ENCODE measurements around the gene TLR6. TPM values are rescaled to one million over a fixed set of nuclear protein-coding genes. Genes with fewer than 3 reads are reported as not detected.

Gene TLR6
- total RNA-seq, 1 experiment from 2014 or later, result not detected

GRCh38 chr4:38820329-38821061 lies 36.1 kb downstream of the TLR6 start:
- POLR2A ChIA-PET, result no interaction called here
- no peak for DNase-seq
- CTCF ChIA-PET, result no interaction called here

GRCh38 chr4:38819569-38819968 lies 37.0 kb downstream of the TLR6 start:
- POLR2A ChIA-PET, result no interaction called here
- H3K9me3 Mint-ChIP-seq (ENCODE audit: unreplicated experiment), result no peaks in the 10 kb centered on the region
- H3K4me3 ChIP-seq (ENCODE audit: low read depth, low read length), result no peak overlapping the region
- H3K27me3 ChIP-seq (replicated peaks; ENCODE audit: control insufficient read depth, insufficient read depth, low read length), result no peaks in the 10 kb centered on the region
- no peak for TF ChIP-seq CTCF (IDR thresholded peaks at IDR 0.05; ENCODE audit: insufficient read depth in 1 of 2, low read depth in 1 of 2, low read length in 1 of 2, severe bottlenecking in 1 of 2, unreplicated experiment in 1 of 2)
- no peaks in the 10 kb centered on the region for H3K36me3 ChIP-seq (ENCODE audit: control insufficient read depth, insufficient read depth, low read length)
- H3K4me1 ChIP-seq, result no peaks in the 10 kb centered on the region
- peaks cover 3% of the 10 kb centered on the region for H3K27me3 Mint-ChIP-seq (ENCODE audit: insufficient read depth, unreplicated experiment)
- no peak for DNase-seq
- intact Hi-C loops (cut with micrococcal nuclease; ENCODE audit: unreplicated experiment), result no loop called here
- H3K4me3 Mint-ChIP-seq (ENCODE audit: unreplicated experiment), result no peak overlapping the region
- no peaks in the 10 kb centered on the region for H3K4me1 Mint-ChIP-seq (ENCODE audit: low read depth, unreplicated experiment)
- H3K27ac Mint-ChIP-seq (ENCODE audit: unreplicated experiment), result no peak overlapping the region
- BruUV-seq (replicated peaks), result no TSS peak
- CTCF ChIA-PET, result no interaction called here
- no peaks in the 10 kb centered on the region for H3K9me3 ChIP-seq
- no peaks in the 10 kb centered on the region for H3K36me3 Mint-ChIP-seq (ENCODE audit: insufficient read depth, unreplicated experiment)

More at GRCh38 chr4:38820329-38821061, 36.1 kb downstream of the TLR6 start:
- H3K27me3 ChIP-seq (replicated peaks; ENCODE audit: control insufficient read depth, insufficient read depth, low read length), result no peaks in the 10 kb centered on the region
- no peaks in the 10 kb centered on the region for H3K36me3 ChIP-seq (ENCODE audit: control insufficient read depth, insufficient read depth, low read length)
- H3K4me3 ChIP-seq (ENCODE audit: low read depth, low read length), result no peak overlapping the region
- Mint-ChIP-seq H3K27ac (ENCODE audit: unreplicated experiment) (no peak overlapping the region), H3K4me1 (ENCODE audit: low read depth, unreplicated experiment) (no peaks in the 10 kb centered on the region), H3K27me3 (ENCODE audit: insufficient read depth, unreplicated experiment) (peaks cover 3% of the 10 kb centered on the region), H3K36me3 (ENCODE audit: insufficient read depth, unreplicated experiment) (no peaks in the 10 kb centered on the region), H3K9me3 (ENCODE audit: unreplicated experiment) (no peaks in the 10 kb centered on the region), H3K4me3 (ENCODE audit: unreplicated experiment) (no peak overlapping the region)
- BruUV-seq (replicated peaks), result no TSS peak
- H3K4me1 ChIP-seq, result no peaks in the 10 kb centered on the region
- no peak for TF ChIP-seq CTCF (IDR thresholded peaks at IDR 0.05; ENCODE audit: insufficient read depth in 1 of 2, low read depth in 1 of 2, low read length in 1 of 2, severe bottlenecking in 1 of 2, unreplicated experiment in 1 of 2)
- intact Hi-C loops (cut with micrococcal nuclease; ENCODE audit: unreplicated experiment), result no loop called here
- no peaks in the 10 kb centered on the region for H3K9me3 ChIP-seq

- Histone ChIP-seq H3K9me3 (no peaks in the 10 kb centered on the region), H3K4me3 (ENCODE audit: low read depth, low read length) (no peak overlapping the region), H3K36me3 (ENCODE audit: control insufficient read depth, insufficient read depth, low read length) (no peaks in the 10 kb centered on the region), H3K27me3 (replicated peaks; ENCODE audit: control insufficient read depth, insufficient read depth, low read length) (no peaks in the 10 kb centered on the region), H3K4me1 (no peaks in the 10 kb centered on the region)
- no peaks in the 10 kb centered on the region for H3K9me3 Mint-ChIP-seq (ENCODE audit: unreplicated experiment)
- BruUV-seq (replicated peaks), result no TSS peak
- no peak overlapping the region for H3K27ac Mint-ChIP-seq (ENCODE audit: unreplicated experiment)
- POLR2A ChIA-PET, result no interaction called here
- intact Hi-C loops (cut with micrococcal nuclease; ENCODE audit: unreplicated experiment), result no loop called here
- H3K36me3 Mint-ChIP-seq (ENCODE audit: insufficient read depth, unreplicated experiment), result no peaks in the 10 kb centered on the region
- no peaks in the 10 kb centered on the region for H3K4me1 Mint-ChIP-seq (ENCODE audit: low read depth, unreplicated experiment)
- no peak for TF ChIP-seq CTCF (IDR thresholded peaks at IDR 0.05; ENCODE audit: insufficient read depth in 1 of 2, low read depth in 1 of 2, low read length in 1 of 2, severe bottlenecking in 1 of 2, unreplicated experiment in 1 of 2)
- H3K27me3 Mint-ChIP-seq (ENCODE audit: insufficient read depth, unreplicated experiment), result peaks cover 3% of the 10 kb centered on the region
- no peak overlapping the region for H3K4me3 Mint-ChIP-seq (ENCODE audit: unreplicated experiment)
- DNase-seq, result peak; percentile 43 to 60
- CTCF ChIA-PET, result no interaction called here
Observed at GRCh38 chr4:38818441-38818976, 38.1 kb downstream of the TLR6 start.

Measured in Caco-2 (cell line).